Measurements from ENCODE around the gene XIRP2.

- no peak for TF ChIP-seq POLR2AphosphoS5 (IDR thresholded peaks at IDR 0.05; ENCODE audit: low read depth, low read length)
- TF ChIP-seq POLR2A (IDR thresholded peaks at IDR 0.05; ENCODE audit: low read depth, low read length): no peak
Measured at GRCh38 chr2:167181688-167182087, 293.4 kb downstream of the XIRP2 start.

Data from GM12892 (cell line).